GM13977 (cell line): ENCODE results near the gene TTLL10.

Experiments
- DNase-seq: peaks from one replicate; pipeline ENCODE4 v3.0.0; 2012; ENCODE audit warnings: low spot score
- CTCF ChIP-seq: IDR thresholded peaks from 2 replicates; pipeline ENCODE4 v1.5.1; 2012; ENCODE audit warnings: mild to moderate bottlenecking, control low read depth; ENCODE audit not compliant: insufficient read depth; ENCODE audit errors: extremely low read depth, missing control alignments
- in situ Hi-C: fragments of 300-500 bp; cut with MboI; formaldehyde crosslinking; loops from one replicate; pipeline ENCODE4 v1.12.0; 2022; ENCODE audit warnings: low sequenced_read_pairs, low pct_unique_long_range_greater_than_20kb, mixed read lengths, inconsistent platforms; ENCODE audit not compliant: unreplicated experiment

TTLL10 gene

GRCh38 chr1:1128454-1129139 lies 45.1 kb upstream of the TTLL10 start:
- in situ Hi-C loops, result no loop called here
- no peak for DNase-seq
- TF ChIP-seq CTCF, result no peak

DNA sequence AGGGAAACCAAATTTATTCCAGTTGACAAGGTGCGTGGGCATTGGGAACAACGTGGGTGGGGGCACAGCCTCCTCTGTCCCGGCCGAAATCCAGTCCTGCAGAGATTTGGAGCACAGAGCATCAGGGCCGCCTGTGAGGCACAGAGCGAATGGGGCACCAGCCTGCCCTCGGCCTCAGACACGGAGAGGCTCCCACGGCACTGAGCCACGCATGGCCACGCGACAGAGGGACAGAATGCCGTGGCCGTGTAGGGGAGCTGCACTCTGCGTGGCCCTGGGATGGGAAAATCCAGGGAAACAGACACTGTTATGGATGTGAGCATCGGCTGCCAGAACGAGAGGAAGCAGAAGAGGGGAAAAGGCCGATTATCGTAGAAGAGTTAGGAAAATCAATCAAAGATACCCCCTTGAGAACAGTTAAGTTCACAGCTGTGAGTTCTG lies 44.3 kb upstream of the TTLL10 start:
- in situ Hi-C loops, result no loop called here

GRCh38 chr1:1130206-1131120 lies 43.2 kb upstream of the TTLL10 start:
- in situ Hi-C loops, result no loop called here
- no peak for DNase-seq
- TF ChIP-seq CTCF, result no peak

More for the DNA sequence above, 44.3 kb upstream of the TTLL10 start:
- DNase-seq, result no peak
- no peak for TF ChIP-seq CTCF

DNA sequence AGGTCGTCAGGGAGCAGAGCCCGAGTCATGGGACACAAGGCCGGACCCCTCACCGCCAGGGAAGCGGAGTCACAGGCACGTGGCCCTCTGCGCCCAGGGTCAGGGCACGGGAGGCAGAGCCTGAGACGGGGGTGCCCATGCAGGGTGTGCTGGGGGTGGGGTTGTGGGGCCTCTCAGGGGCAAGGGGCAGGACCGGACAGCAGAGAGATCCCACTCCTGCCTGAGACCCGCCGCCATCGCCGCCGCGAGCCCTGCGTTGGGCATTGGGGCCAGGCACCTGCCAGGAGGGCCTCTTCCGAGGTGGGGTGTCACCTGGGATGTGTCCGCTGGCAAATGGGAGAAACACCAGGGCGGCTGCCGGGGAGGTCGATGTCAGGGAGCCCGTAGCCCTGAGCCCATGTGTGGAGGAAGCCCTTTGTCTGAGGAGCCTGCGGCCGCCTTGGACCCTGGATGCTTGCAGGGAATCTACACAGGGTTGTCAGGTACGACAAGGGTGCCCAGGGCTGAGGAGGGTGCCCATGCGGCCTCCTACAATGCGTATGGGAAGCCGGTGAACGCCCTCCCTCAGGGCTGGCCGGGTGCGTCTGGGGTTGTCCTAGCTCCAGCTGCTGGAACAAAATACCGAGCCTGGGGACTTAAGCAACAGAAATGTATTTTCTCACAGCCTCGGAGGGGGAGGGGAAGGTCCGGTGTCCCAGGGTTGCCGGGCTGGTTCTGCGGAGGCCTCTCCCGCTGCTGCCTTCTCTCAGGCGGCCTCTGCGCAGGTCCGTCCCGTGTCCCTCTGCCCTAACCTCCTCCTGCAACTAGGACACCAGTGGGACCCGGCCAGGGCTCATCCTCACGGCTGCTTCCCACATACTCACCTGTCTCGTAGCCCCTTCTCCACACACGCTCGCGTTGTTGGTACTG lies 41.4 kb upstream of the TTLL10 start:
- no peak for TF ChIP-seq CTCF
- in situ Hi-C loops, result no loop called here
- DNase-seq, result no peak

DNA sequence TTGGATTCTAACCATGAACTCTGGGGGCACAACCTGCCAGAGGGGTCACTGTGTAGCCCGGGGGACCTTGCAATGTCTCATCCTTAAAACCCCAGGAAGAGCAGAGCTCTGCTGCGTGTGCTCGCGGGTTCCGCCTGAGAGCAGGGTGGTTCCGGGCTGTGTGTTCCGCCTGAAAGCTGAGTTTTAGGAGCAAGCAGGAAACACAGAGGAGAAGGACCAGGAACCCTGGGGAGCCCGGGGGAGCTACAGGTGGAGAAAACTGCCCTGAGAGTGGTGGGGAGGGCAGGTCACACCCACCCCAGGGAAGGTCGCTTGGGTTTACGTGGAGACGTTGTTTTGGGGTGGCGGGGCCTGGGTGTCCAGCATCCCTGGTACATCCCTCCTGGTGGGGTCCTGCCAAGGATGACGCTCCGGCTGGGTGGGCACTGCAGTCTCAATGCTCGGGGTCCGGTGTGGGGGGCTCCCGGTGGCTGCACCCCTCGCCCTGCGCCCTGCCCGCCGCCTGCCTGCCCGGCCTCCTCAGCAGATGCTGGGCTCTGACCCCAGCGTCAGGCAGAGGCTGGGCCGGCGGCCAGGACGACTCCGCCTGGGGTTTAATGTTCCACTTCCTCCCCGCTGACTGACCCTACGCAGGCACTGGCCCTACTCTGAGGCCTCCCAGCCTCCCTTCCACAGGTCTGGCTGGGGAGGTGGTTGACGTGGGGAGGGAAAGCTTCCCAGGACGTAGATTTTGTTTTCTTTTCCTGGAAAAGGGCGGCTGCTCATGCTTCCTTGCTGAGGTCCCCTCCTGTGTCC lies 40.5 kb upstream of the TTLL10 start:
- no peak for DNase-seq
- in situ Hi-C loops, result no loop called here
- no peak for TF ChIP-seq CTCF
